GM18861 (cell line): ENCODE data around the gene ZNF69.

ENCODE experiments used
- ATAC-seq: cut with Tn5 transposase; IDR thresholded peaks from one replicate; pipeline ENCODE4 v1.9.1; 2021; ENCODE audit not compliant: unreplicated experiment

ZNF69 gene

GRCh38 chr19:11950312-11950711, 62.7 kb downstream of the ZNF69 start:
- no peak for ATAC-seq
